ENCODE results near the gene GMNN. TPM values are rescaled to one million over a fixed set of nuclear protein-coding genes. Genes with fewer than 3 reads are reported as not detected.

Gene GMNN
- total RNA-seq, 1 donor from 2014 or later = 65.4 TPM

DNA sequence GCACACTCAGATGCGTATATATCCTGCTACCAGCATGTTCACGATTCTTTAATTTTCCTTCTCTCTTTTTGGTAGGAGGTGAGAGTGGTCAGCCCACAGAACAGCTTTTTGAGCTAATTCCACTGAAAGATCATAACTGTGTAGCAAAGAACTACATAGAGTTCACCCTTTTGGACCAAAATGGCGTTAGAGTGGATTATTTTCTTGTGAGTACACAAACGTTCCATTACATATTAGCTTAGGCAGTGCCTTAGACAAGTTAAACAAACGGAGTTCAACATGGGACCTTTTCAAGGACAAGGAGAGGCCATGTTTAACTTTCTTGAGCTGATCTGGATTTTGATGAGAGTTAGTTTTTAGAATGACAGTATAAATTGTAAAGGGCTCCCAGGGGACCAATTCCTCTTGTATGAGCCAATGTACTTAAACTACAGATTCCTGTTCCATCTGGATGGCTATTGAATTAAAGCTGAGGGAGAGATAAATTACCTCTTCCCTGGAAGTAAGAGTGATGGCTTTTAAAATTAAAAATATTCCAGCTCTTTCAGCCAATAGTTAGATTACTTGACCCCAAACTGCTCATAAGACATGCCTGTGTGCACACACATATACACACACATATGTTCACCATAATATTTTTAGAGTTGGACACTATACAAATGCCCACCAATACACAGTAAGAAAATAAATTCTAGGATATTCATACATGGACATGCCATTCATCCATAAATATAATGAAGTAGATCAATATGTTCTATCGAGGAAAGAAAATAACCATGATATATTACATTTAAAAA, 49.6 kb downstream of the GMNN start:
- no peak overlapping the region for H3K4me3 Mint-ChIP-seq (ENCODE audit: low read depth)
- peaks cover 5% of the 10 kb centered on the region for H3K4me1 Mint-ChIP-seq (ENCODE audit: low read depth)
- DNase-seq (ENCODE audit: low spot score, unreplicated experiment) = no peak
- peak overlapping the region; percentile 67 for H3K27ac Mint-ChIP-seq
- no peaks in the 10 kb centered on the region for H3K9me3 Mint-ChIP-seq (ENCODE audit: low read depth)
- TF ChIP-seq, protein P1, sequence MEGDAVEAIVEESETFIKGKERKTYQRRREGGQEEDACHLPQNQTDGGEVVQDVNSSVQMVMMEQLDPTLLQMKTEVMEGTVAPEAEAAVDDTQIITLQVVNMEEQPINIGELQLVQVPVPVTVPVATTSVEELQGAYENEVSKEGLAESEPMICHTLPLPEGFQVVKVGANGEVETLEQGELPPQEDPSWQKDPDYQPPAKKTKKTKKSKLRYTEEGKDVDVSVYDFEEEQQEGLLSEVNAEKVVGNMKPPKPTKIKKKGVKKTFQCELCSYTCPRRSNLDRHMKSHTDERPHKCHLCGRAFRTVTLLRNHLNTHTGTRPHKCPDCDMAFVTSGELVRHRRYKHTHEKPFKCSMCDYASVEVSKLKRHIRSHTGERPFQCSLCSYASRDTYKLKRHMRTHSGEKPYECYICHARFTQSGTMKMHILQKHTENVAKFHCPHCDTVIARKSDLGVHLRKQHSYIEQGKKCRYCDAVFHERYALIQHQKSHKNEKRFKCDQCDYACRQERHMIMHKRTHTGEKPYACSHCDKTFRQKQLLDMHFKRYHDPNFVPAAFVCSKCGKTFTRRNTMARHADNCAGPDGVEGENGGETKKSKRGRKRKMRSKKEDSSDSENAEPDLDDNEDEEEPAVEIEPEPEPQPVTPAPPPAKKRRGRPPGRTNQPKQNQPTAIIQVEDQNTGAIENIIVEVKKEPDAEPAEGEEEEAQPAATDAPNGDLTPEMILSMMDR (IDR thresholded peaks at IDR 0.05; ENCODE audit: unreplicated experiment) = no peak
- no peaks in the 10 kb centered on the region for H3K36me3 Mint-ChIP-seq (ENCODE audit: insufficient read depth)
- no peaks in the 10 kb centered on the region for H3K27me3 Mint-ChIP-seq

DNA sequence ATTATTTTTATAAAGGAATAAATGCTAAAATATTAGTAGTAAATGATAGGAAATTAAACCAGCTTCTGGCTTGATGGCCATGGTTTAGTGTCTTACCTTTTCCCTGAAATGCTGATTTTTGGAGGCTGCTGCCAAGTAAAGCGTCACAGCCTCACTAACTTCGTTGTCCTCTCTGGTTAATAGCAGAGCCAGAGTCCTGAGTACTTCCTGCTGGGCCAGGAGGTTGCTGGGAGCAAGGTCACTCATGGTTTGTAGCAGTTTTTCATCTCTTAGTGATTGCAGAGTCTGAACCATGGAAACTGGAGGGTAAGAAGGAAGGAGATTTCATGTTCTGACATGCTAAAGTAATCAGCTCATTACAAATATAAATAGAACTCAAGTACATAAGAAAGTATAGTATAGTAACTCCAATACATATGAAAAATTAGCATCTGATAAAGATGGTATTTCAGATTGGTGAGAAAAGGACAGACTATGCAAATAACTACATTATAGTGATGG, 50.4 kb downstream of the GMNN start:
- Mint-ChIP-seq H3K9me3 (ENCODE audit: low read depth) (no peaks in the 10 kb centered on the region), H3K27me3 (no peaks in the 10 kb centered on the region), H3K27ac (no peak overlapping the region), H3K4me3 (ENCODE audit: low read depth) (no peak overlapping the region), H3K4me1 (ENCODE audit: low read depth) (peaks cover 5% of the 10 kb centered on the region), H3K36me3 (ENCODE audit: insufficient read depth) (no peaks in the 10 kb centered on the region)
- no peak for DNase-seq (ENCODE audit: low spot score, unreplicated experiment)
- TF ChIP-seq, protein P1 (IDR thresholded peaks at IDR 0.05; ENCODE audit: unreplicated experiment) = no peak

DNA sequence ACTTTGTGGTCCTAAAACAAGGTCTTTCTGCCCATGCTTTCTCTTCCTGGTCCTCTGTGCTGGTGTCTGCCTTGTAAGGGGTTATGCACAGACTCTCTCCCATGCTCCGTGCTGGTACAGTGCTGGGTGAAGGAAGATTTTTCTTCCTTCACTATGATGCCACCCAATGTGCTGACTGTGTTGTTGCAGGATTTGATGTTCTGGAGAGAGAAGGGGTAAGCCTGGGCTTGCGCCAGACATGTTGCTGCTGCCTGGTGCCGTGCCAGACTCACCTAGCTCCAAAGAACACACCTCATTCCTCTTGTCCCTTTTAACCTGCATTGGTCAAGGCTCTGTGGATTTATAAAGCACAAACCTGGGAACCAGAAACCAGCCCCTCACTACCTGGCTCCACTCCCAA, 52.4 kb downstream of the GMNN start:
- Mint-ChIP-seq H3K27ac (no peak overlapping the region), H3K36me3 (ENCODE audit: insufficient read depth) (no peaks in the 10 kb centered on the region), H3K4me3 (ENCODE audit: low read depth) (no peak overlapping the region), H3K4me1 (ENCODE audit: low read depth) (peaks cover 5% of the 10 kb centered on the region), H3K27me3 (no peaks in the 10 kb centered on the region), H3K9me3 (ENCODE audit: low read depth) (no peaks in the 10 kb centered on the region)
- TF ChIP-seq, protein P1 (IDR thresholded peaks at IDR 0.05; ENCODE audit: unreplicated experiment) = no peak
- no peak for DNase-seq (ENCODE audit: low spot score, unreplicated experiment)

DNA sequence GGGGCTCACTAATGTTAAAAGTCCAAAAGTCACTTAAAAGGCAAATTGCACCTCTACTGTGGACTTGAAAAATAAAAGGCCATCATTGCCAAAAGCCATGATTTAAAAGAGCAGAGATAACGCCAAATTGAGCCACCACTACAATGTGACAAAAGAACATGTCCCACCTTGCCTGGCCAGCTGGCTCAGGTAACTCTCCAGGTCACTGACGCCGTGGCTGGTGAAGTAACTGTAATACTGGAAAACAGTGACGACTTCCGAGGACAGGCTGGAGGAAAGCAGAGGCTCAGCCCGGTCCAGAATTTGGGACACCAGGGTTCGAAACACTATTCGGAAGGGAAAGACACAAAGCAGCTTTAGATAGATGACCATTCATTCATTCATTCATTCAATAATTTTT, 53.2 kb downstream of the GMNN start:
- TF ChIP-seq, protein P1 (IDR thresholded peaks at IDR 0.05; ENCODE audit: unreplicated experiment) = no peak
- Mint-ChIP-seq H3K36me3 (ENCODE audit: insufficient read depth) (no peaks in the 10 kb centered on the region), H3K27me3 (no peaks in the 10 kb centered on the region), H3K4me3 (ENCODE audit: low read depth) (no peak overlapping the region), H3K27ac (no peak overlapping the region), H3K9me3 (ENCODE audit: low read depth) (no peaks in the 10 kb centered on the region), H3K4me1 (ENCODE audit: low read depth) (peaks cover 5% of the 10 kb centered on the region)
- DNase-seq (ENCODE audit: low spot score, unreplicated experiment) = no peak

DNA sequence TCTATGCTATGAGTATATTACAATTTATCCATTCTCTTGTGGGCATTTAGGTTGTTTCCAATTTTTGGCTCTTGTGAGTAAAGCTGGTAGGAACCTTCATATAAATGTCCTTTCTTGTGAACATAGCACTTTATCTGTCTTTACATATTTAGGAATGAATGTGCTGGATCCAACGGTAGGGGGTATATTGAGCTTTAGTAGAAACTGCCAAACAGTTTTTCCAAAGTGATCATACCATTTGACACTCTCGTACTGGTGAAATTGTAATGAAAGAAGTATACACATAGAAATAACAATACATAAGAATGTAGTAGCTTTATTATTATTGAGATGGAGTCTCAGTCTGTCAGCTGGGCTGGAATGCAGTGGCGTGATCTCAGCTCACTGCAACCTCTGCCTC, 54.9 kb downstream of the GMNN start:
- no peak overlapping the region for H3K4me3 Mint-ChIP-seq (ENCODE audit: low read depth)
- peaks cover 3% of the 10 kb centered on the region for H3K9me3 Mint-ChIP-seq (ENCODE audit: low read depth)
- no peak for DNase-seq (ENCODE audit: low spot score, unreplicated experiment)
- no peaks in the 10 kb centered on the region for H3K4me1 Mint-ChIP-seq (ENCODE audit: low read depth)
- H3K36me3 Mint-ChIP-seq (ENCODE audit: insufficient read depth) = no peaks in the 10 kb centered on the region
- TF ChIP-seq, protein P1 (IDR thresholded peaks at IDR 0.05; ENCODE audit: unreplicated experiment) = no peak
- no peak overlapping the region for H3K27ac Mint-ChIP-seq
- no peaks in the 10 kb centered on the region for H3K27me3 Mint-ChIP-seq

Measured in progenitor cell of endocrine pancreas (in vitro differentiated cells).